NAMALWA (cell line): Measurements from ENCODE around the gene CPLX3.

Experiments used
- DNase-seq: peaks from one replicate; pipeline ENCODE4 v3.0.0-alpha.2; 2015; ENCODE audit warnings: low spot score

The CPLX3 gene

DNA sequence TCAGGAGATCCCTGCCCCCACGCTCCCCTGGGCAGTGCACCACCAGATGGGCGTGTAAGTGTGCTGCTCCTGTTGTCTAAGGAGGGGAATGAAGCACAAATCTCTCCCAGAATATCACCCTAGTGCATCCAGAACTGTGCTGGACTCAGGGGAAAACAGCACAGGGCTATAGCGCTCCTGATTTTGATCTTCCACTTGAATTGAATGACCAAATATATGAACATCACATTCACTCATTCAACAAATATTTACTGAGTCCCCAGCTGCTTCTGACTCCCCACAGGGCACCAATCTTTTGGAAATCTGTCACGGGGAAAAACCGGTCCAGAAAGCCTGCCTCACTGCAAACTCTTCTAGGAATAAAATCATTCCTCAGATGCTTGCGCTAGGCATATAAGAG is 2.4 kb downstream of the CPLX3 start:
- no peak for DNase-seq

- DNase-seq = no peak
Measured at GRCh38 chr15:74829486-74829885, 3.1 kb downstream of the CPLX3 start.

GRCh38 chr15:74829991-74830390 is 3.6 kb downstream of the CPLX3 start:
- no peak for DNase-seq

GRCh38 chr15:74830868-74831267 is 4.4 kb downstream of the CPLX3 start:
- no peak for DNase-seq

DNA sequence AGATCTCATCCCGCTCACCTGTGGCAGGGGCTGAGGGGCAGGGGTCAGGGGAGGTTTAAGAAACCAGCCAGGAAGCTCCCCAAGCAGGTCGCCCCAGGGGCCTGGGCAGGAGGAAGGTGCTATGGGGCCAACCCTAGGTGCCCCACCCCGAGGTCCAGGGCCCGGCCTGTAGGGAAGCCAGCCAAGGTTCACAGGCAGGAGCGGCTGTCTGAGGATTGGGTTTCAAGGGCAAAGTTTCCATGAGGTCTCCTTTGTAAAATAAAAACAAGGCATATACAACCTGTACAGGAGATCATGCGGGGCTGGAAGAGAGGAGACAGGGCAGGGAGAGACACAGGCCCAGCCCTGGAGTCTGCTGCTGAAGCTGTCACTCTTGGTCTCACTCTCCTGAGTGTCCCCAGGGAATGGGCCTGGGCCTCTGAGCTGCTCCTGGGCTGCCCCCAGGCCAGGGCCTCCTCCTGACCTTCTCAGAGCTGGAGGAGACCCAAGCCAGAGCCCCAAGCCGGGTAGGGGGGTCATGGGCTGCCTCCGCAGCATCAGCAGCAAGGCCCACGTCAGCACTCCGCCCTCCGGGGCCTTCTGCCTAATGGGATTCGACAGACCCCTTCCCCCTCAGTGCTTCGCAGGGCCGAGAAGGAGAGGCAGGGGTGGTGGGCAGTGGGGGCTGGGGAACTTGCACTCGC is 5.5 kb downstream of the CPLX3 start:
- DNase-seq = no peak

GRCh38 chr15:74832826-74833225 is 6.4 kb downstream of the CPLX3 start:
- DNase-seq = no peak

DNA sequence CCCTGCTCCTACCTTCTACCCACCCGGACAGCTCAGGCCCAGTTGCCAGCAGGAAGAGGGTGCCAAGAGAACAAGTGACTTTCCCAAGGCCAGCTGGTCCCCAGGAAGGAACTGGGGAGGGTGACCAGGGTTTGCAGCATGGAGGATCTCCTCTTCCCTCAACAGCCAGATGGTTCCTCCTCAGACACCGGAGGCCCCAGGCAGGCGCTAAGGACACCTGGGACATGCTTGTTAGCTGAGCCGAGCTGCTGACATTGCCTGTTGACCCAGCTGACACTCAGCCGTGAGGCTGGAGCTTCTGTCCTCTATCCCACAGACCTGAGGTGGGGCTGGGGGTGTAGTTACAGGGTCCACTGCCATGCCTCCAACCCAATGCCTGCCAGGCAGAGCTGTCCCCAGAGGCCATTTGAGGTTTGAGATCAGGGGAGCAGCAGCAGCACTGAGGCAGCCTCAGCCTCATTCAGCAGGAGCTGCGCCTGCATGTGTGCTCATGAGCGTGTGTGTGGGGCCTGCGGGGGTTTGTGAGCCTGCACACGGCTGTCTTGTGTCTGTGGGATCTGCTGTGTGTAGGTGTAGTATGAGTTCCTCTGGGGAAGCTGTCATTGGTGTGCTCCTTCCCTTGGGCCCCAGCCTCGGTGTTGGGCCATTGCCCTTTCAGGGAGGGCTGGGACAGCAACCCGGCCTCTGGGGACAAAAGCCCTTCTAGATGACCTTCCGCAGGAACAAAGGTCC is 7.1 kb downstream of the CPLX3 start:
- DNase-seq = peak; percentile 37

DNA sequence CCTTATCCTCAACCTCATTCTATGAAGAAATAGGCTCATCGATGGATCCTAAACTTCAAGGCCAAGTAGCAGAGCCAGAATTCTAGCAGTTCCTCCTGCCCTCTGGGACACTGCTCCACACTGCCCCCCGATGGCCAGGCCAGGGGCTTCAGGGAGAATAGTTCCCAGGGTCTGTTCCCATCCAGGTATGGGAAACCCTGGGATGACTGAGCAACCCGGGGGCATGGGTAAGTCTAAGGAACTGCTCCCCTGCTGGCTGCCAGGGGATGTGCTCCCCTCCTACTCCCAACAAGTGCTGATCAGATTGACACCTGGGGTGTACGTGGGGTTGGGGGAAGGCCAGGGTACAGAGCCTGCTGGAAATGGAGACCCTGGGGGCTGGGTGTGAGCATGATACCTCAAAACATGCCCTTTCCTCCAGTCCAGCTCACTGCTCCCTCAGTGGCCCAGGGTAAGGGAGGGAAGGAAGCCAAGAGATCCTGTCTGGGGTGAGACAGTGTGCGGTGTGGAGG is 8.9 kb downstream of the CPLX3 start:
- DNase-seq = peak; percentile 48

- DNase-seq = no peak
Measured at GRCh38 chr15:74836846-74837245, 10.4 kb downstream of the CPLX3 start.

GRCh38 chr15:74837482-74838136 is 11.2 kb downstream of the CPLX3 start:
- no peak for DNase-seq

DNA sequence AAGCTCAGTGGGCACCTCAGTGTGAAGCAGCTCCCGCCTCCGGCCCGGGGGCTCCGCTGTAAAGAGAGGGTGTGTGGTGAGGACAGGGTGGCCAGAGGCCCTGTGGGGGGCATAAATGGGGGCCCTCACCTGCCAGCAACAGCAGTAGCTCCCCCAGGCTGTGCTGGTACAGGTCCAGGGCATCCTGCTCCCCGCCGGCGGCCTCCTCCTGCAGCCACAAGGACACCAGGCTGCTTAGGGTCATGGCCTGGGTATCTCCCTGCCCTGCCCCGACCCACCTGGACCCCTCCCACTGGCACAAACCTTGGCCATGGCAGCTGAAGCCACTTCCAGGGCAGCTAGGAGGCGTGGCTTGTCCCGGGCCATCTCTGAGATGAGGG is 11.7 kb downstream of the CPLX3 start:
- no peak for DNase-seq

DNA sequence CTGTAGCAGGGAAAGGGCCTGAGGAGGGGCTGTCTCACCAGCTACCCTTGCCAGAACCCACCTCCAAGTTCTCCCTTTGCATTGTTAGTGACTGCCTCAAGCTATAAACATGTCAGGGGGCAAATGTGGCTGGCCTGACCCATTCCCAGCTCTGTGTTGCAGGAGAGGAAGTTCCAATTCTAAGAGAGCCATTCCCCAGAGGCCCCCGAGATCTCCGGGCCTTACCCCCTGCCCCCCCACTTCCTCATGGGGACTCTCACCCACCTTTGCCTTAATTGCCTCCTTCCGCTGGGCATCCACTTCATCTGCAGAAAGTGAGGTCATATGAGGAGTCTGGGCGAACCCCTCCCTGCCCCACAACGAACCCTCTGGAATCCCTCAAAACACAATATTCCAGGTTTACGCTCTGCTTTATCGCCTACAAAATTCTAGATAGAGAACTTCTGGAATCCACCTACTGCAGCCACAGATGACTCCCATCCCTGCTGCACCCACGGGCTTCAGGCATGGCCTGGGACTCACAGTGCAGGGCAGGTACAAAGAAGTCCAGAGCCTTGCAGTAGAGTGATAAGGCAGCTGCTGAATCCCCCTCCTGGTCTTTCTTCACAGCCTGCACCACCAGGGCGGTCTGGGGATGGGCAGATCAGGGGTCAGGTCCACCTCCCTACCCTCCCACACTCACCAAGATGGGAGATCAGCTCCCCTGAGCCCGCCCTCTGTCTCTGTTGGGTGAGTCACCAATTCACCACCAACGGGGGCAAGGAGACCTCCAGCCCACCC is 12.5 kb downstream of the CPLX3 start:
- no peak for DNase-seq

DNA sequence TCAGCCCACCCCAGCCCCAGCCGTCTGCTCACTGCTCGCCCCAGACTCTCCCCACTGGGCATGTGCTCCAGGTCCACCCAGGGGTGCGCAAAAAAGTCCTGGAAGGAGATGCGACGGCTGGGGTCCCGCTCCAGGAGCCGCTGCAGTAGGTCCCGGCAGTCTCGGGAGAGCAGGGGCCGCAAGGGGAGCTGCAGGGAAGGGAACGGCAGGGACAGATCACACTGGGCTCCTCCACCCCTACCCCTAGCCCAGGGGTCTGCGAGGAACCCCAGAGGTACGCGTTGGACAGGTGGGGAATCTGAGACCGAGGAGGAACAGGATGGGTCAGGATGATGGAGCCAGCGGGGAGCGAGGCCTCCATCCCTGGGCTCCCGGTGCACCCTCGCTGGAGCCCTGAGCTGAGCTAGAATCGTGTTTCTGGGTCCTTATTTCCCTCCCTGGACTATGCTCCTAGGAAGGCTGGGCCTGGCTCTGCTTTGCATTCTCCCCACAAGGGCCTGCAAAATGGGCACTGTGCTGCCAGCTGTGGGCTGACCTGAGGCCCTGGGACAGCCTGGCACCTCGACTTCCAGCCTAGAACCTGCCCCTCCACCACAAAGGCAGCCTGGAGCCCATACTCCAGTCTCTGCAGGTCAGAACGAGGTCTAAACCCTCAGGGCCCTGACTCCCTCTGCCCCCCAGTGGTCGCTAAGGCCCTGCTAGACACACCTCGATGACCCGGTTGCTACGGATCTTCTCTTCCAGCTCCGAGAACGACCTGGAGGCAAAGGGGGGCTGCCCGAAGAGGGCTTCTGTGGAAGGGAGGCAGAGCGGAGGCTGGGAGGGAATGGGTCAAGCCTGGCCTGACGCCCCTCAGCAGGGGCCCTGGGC is 13.3 kb downstream of the CPLX3 start:
- DNase-seq = no peak

DNA sequence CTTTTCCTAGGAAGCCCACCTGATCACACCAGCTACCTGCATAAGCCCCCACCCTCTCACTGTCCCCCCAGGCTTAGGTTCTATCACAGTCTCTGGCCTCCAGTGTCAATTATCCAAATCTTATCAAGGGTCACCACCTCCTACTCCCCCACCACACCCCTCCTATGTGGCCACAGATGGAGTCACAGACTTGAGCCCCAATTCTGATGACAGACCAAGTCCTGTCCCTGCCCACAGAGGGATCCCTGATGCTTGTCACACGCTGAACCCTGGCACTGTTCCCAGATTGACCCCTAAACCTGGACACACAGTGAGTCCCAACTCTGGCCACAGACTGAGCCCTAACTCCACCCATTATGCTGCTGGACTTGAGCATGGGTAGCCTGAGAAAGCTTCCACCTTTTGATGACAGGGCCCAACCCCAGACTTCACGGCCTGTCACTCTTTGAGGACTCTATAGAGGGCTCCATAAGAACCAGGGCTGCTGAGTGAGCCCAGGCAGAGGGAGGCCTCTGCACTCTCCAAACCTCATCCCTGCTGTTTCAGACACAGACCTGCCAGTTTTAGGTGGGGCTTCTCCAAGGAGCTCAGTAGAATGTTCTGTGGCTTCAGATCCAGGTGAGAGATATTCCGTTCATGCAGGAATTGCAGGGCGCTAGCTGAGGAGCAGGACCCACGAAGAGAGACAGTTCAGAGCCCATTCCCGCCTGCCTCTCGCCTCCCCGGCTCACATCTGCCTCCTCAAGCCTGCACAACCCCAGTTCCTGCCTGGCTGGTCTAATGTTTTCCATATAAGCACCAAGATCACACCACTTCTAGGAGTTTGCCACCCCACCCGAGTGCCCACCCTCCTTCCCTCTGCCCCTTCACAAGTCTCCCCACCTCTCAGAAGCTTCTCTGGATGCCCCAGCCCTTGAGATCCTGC is 14.7 kb downstream of the CPLX3 start:
- no peak for DNase-seq

DNA sequence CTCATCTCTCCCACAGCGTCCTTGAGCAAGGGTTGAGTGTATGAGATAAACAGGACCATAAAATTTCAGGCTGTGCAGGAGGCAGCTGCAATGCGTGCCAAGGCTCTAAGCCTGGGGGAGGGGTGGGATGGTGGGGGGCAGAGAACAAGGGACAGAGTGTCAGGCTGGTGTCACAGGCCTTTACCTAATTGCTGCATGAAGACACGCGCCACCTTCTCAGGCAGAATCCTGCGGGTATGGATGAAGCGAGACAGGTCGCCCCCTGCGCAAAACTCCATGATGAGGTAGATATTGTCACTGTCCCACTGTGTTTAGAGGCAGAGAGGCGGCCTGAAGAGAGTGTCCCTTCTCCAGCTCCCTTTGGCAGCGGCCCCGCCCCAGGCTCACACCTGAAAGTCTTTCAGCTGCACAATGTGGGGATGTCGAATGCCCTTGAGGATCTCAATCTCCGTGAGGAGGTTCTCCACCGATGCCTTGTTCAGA is 15.5 kb downstream of the CPLX3 start:
- DNase-seq = no peak

GRCh38 chr15:74842581-74843444 is 16.4 kb downstream of the CPLX3 start, which contains the start of gene ULK3:
ULK3 (minus strand) TSS chr15:74843156; CDS start chr15:74843105, 51 bp downstream.
- peak; percentile 96 for DNase-seq

DNA sequence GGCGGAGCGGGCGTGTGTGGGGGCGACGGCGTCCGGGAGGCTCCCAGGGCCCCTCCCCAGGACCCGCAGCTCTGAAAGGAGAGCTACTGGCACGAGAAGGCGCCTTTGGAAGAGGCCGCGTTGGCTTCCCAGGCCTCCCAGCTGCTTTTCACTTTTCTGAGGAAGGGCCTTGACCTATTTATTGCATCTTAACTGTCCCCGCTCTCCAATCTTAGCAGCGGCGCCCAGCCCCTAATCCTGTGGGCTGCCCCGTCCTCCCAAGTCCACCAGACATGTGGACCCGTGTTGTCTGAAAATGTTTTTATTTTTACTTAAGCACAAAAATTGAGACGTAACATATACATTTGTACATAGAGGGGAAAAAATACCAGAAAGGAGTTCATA is 17.0 kb downstream of the CPLX3 start:
- DNase-seq = no peak

DNA sequence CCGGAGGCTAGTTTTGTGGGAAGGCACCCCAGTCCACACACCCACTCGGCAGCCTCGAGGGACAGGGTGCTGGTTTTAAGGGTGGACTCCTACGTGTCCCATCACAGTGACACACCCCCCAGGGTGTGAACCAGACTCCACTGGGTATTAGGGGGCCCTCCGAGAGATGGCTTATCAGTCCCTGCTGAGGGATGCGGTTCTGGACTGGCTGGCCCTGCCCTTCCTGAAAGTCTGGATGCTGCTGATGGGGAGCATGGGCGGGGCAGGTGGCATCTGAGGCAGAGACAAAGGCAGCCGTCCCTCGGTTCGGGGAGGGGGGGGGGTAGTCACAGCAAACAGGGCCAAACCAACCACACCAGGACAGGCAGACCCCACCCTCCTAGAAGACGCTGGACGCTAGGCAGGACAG is 17.5 kb downstream of the CPLX3 start:
- no peak for DNase-seq
